GM19455 (cell line): ENCODE measurements around the gene SPDEF.

Source experiments
- ATAC-seq: cut with Tn5 transposase; IDR thresholded peaks from one replicate; pipeline ENCODE4 v1.9.1; 2021; ENCODE audit not compliant: unreplicated experiment

Gene SPDEF

DNA sequence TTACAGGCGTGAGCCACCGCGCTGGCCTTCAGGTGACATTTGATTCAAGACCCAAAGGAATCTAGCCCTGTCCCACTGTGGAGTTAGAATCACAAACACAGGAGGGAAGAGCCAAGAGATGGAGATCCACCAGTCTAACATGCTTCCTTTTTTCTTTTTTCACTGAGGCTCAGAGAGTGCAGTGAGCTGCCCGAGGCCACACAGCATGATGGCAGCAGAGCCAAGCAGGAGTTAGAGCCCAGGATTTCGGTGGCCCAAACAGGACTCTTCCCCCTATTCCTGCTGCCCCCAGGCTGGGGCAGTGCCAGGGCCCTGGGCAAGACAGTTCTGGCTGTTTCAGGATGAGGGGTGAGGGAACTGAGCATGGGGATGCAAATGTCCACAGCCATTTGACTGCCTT, 8.1 kb upstream of the SPDEF start:
- ATAC-seq: no peak

DNA sequence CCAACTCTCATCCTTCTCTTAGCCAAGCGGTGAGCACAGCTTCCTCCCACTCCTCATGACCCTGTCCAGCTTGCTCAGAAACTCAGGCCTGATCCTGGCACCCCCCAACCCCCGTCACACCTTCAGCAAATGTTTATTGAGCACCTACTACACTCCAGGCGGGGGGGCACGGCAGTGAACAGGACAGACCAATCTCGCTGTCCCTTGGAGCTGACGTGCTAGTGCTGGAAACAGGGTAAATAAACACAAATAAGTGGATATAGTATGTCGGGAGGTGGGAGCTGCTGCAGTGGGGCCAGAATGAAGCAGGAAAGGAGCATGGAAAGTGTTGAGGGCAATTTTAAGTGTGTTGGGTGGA, 7.4 kb upstream of the SPDEF start:
- ATAC-seq: no peak

DNA sequence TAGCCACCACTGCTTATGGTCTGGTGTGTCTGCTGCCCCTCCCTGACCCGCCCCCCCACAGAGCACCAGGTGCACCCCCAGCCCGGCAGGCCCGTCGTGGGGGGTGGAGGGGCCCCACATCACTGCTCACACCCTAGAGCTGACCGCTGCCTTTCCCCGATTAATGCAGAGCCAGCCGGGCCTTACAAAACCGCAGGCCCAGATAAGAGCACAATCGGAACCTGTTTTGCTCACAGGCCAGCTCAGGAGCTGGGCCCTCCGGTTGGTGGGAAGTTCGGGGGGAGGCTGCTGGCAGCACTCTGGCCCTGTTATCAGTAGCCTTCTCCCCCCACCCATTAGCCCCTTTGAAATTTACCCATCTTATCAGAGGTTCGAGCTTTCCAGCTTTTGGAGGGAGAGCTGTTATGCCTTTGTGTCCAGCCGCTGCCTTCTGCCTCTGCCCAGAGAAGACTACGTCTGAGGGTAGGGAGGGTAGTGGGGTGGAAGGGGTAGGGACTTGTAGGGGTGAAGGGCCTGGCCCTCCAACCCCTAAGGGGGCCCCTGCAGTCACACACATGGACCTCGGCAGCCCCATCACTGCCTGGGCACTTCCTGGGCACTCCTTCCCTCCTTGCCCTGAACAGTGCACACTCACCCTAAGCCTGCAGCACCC, 6.9 kb upstream of the SPDEF start:
- ATAC-seq: no peak

DNA sequence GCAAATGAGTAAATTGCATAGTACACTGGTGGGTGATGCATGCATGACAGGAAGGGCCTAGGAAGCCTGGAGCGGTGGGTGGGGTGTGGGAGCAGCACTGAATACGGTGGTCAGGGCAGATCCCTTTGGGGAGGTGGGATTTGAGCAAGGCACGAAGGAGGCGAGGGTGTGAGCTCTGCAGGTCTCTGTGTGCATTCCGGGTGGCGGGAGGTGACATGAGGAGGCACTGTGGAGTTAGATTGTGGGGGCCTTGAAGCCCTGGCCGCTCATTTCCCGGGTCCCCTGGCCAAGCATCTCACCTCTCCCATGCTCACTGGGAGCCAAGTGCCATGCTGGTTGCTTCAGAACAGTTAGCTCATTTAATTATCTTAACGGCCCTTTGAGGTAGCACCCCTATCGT, 6.2 kb upstream of the SPDEF start:
- no peak for ATAC-seq

DNA sequence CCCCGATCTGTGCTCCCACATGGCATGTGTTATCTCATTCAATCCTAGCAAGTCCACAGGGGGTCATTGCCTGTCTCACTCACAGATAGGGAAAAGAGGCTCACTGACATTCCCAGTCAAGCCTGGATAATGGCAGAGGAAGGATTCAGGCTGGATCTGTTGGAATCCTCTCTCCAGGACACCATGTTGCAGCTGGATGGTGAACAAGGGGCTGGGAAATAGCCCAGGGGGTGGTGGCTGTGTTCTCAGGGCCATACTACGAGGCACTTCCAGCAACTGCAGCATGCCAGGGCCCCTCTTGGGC, 5.0 kb upstream of the SPDEF start:
- ATAC-seq: no peak

DNA sequence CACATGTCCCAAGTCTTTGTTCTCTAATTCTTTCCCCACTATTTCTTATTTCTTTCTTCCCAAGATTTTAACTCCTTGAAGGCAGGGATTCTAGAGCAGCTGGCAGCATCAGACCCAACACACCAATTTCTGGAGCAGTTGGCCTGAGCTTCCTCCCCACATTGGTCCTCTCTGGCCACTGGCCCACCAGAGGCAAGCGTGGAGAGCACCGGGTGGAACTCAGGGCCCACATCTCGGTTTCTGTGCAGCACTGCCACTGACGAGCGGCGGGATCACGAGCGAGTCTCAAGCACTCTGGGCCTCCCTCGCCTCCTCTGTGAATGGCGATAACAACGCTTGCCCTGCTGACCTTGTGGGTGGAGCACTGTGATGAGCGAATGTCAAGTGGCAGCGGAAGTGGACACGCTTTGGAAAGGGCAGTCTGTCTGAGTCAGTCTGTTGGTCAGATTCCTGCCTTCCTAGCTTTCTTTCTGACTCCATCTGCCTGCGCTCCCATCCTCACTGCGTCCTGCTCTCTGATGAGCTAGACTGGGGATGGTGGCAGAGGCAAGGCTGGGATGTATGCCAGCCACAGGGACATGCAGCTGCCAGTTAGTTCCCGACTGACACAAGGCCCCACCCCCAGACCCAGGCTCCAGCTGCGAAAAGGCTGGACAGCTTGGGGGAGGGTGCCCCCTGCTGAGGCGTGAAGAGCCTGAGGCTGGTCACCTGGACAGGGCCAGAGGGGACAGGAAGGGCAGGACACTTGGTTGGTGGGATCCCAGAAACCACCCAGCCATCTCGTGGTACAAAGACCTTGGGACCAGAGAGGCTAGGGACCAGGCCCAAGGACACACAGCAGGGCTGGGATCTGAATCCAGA, 4.5 kb upstream of the SPDEF start:
- no peak for ATAC-seq

DNA sequence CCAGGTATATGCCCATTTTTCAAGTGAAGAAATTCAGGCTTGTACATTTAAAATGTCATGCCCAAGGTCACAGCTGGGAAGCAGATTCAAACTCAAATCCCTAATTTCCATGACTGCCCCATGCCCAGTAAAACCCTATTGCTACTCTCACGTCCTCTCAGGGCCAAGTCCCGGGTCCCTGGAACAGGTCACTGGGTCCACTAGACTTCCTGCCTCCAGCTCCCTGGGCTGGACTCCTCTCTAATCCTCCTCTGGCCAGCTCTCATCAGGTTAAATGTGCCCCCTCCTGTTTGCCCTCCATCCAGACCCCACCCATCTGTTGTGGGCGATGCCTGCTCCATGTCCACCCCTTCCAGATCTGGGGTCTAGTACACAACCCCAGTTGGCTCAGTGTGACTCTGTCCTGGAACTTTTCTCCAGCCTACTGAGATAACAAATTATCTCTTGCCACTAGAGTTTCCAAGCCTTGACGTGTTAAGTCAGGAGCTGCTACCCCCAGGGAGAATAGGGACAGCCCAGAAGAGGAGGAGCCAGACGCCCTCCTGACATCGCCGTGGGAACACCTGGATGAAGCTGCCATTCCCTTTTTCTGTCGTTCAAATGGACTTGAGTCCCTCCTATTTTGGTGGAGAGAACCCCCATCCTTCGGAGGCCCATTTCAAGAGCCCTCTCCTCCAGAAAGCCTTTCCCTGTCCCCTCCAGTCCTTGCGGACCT, 3.7 kb upstream of the SPDEF start:
- no peak for ATAC-seq

DNA sequence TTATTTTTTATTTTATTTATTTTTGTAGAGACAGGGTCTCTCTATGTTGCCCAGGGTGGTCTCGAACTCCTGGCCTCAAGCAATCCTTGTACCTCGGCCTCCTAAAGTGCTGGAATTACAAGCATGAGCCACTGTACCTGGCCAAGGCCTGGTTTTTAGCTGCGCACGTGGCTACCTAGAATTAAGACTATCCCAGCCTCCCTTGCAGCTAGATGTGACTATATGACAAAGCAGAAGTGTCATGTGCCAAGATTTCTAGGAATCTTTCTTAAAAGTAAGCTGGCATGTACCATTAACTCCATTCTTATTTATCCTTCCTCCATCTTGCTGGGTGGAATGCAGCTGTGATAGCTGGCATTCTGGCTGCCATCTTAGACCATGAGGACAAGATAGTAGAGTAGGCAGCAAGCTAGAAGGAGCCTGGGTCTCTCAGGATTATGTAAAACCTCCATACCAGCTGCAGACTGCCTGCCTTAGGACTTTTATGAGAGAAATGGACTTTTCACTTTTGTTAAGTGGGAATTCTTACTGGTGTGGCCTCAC, 2.1 kb upstream of the SPDEF start:
- no peak for ATAC-seq

DNA sequence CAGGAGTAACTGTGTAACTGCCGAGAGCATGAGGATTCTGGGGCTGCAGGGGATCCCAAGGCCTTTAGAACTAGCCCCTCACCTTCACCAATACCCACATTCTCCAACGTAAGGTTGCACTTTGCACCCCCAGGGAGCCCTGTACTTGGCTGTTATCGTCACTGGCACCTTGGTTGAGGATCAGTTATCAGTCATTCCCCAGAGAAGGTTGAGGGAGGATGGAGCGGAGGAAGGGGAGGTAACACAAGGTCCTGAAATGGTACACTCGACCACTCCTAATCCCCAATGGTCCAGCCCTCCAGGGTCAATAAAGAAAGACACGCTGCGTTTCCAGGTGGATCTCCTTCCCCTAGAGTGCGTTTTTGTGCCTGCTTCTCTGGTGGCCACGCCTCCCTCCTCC, 1.1 kb upstream of the SPDEF start:
- no peak for ATAC-seq

DNA sequence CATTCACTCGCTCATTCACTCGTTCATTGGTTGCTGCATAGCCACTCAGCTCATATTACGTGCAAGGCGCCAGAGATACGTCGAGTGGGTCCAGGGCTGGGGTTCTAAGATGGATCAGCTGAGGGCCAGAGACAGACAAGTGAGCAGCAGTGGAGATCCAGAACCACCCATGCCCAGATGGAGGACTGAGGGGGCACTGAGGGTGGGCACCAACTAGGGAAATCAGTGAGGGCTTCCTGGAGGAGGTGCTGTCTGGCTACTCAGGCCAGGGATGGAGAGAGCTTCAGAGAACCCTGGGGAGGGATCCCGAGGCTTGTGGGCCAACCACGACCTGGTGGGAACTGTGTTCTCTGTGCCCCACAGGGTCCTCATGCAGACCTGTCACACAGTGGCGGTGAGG, 364 bp upstream of the SPDEF start:
- ATAC-seq: no peak

DNA sequence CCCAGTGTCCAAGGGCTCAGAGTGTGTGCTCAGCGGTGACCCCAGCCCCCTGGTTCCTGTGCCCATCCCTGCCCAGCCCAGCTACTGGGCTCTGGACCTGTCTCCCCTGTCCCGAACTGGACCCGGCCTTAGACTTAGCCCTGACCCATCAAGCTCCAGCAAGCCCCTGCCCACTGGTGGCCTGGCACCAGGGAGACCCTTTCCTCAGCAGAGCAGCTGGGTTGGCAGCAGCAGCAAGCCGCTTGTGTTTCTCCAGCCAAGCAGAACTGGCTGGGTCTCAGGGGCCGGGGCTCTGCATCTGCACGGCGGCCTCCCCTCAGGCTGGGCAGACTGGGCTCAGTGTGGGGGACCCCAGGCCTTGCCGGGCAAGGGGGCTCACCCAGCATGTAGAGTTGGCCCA, 801 bp downstream of the SPDEF start:
- no peak for ATAC-seq

DNA sequence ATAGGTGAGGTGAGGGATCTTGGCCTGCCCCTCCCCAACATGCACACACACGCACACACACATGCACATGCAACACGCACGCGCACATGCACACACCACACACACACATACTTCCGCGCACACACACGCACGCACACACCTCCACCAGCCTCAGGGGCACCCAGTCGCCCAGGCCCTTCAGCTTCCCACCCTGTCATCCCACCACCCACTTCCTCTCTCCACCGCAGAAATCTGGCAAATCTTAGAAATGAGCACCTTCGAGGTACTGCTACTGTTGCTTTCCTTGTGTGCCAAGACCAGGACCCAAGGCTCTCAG, 1.2 kb downstream of the SPDEF start:
- ATAC-seq: no peak

DNA sequence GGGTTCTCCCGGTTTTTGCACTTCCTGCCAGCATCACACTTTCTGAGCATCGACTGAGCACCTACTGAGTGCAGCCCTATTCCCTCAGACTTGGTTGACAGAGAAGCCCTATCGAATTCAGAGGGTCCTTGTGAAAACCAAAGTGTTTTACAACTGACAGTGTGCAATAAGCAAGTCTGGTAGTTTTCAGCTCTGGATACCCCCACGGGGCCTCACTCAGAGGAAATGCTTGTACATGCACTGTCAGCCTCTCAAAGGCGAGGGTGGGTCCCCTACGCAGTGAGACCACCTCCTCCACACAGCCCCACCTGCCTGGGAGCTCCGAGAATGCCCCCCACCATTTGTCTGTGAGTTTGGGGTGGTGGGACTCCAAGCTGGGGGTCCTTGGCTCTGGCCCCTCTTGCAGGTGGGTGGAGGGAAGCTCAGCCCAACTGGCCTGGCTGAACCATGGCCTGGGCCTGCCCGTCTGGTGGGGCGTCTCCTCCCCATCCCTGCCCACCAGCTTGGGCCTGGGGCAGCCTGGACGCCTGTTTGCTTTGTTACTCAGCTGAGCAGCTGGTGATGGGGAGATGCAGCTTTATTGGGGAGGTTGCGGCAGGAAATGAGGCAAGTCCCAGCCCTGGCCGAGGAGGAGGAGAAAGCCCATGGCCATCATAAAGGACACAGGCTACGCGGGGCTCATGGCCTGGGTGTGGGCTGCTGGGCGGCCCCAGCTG, 1.7 kb downstream of the SPDEF start:
- no peak for ATAC-seq

DNA sequence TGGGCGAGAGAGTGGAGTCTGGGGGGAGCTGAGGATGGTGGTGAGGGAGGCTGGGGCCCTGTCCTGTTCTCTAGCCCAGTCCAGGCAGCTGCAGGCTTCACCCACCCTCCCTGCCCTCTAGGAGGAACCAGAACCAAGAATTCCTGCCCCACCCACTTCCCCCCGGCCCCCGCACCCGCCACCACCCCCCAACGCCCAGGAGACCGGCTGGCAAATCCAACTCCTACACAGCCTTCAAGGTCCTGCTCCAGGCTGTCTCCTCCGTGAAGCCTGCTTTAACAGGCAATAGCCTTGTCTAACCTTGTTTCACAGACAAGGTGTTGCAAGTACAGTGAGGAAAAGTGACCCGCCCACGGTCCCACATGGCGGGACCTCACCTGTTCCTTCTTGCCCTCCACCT, 2.4 kb downstream of the SPDEF start:
- ATAC-seq: no peak

DNA sequence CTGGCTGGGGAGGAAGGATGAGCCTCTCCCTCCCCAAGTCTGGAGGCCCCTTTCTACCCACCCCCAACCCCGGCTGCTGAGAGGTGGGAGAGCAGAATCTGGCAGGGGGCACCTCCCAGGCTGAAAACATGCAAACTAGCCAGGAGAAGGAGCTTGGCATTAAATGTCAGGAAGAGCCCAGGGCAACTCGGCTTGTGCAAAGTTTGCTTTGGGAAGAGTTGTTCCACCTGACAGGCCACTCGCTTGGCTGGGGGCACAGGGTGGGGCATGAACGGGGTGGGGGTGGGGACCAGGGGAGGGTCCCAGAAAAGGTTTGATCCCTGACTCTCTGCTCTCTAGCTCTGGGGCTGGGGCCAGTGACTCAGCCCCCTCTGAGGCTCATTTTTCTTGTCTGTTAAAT, 3.0 kb downstream of the SPDEF start:
- no peak for ATAC-seq

DNA sequence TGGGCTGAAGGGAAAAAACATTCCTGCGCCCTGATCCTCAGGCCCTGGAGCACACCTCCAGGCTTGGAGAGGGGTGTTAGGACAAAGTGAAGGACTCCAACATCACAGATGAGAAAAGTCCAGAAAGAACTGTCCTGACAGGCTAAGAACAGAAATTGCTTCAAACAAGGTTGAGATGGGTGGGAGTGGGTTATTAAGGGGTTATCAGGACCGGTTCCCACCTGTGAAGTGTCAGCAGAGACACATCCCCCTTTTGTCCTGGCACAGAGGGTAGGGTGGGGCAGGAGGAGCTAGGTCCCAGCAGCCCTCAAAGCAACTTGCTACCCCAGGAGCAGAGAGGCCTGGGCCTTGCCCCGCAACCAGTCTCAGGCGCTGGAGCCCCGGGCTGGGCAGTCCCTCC, 3.5 kb downstream of the SPDEF start:
- ATAC-seq: no peak

DNA sequence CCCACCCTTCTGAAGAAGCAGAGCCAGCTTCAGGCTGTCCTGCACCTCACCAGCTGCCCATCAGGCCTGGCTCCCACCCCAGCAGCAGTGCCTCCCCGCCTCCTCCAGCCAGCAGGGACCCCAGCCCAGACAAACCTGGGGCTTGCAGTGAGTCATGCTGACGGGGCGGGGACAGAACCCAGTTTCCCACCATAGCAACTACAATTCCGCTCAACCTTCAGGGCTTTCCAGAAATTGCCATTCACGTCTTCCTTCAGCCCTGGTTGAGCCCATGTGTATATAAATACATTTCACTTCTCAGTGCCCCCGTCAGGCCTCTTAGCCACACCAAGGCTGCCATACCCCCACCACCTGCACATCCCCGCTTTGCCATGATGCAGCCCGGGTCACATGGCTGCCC, 4.4 kb downstream of the SPDEF start:
- ATAC-seq: no peak

DNA sequence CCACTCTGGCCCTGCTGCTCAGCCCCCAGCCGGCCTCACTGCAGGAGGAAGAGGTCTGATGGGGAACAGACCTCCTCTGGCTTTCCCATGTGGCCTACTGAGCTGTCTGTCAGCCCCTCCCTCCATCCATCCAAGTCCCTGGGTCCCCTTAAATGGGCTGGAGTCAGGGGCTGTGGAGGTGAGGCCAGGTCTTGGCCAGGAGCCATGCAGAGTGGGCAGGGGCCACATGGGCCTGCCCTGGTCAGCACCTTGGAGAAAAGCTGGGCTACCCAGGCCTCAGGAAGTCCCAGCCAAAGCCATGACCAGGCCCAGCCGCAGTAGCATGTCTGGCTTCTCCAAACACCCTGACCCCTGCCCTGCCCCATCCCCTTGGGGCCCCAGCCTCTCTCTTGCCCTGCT, 6.3 kb downstream of the SPDEF start:
- ATAC-seq: no peak

DNA sequence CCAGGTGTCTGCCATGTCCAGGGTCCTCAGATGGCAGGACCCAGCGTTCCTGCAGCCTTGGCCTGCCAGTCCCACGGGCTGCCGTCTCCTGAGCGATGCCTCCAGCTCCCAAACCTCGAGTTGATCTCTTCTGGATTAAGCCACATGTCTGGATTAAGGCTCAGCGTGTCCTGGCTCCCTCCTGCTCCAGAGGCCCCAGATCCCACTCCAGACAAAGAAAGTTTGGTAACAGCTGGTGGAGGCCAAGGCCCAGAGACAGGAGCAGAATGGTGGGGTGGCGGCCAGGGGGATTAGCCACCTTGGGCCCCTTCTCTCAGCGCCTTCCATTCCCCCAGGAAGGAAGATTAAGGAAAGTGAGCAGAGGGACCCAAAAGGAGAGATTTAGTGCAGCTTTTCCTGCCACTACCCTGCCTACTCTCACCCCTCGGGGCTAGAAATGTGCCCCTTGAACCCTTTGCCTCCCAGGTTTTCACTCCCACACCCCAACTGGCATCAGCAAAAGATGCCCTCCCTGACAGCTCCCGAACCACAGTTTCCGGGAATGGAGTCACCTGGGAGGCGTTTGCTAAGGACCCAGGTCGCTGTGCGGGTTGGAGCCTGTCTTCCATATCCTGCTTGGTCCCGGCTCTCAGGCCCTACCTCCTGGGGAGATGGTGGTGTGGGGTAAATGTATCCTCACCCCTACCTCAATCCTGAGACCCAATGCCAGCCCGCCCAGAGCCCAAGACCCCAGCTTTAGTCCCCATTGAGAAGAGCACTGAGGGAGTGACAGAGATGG, 6.9 kb downstream of the SPDEF start:
- ATAC-seq: no peak

DNA sequence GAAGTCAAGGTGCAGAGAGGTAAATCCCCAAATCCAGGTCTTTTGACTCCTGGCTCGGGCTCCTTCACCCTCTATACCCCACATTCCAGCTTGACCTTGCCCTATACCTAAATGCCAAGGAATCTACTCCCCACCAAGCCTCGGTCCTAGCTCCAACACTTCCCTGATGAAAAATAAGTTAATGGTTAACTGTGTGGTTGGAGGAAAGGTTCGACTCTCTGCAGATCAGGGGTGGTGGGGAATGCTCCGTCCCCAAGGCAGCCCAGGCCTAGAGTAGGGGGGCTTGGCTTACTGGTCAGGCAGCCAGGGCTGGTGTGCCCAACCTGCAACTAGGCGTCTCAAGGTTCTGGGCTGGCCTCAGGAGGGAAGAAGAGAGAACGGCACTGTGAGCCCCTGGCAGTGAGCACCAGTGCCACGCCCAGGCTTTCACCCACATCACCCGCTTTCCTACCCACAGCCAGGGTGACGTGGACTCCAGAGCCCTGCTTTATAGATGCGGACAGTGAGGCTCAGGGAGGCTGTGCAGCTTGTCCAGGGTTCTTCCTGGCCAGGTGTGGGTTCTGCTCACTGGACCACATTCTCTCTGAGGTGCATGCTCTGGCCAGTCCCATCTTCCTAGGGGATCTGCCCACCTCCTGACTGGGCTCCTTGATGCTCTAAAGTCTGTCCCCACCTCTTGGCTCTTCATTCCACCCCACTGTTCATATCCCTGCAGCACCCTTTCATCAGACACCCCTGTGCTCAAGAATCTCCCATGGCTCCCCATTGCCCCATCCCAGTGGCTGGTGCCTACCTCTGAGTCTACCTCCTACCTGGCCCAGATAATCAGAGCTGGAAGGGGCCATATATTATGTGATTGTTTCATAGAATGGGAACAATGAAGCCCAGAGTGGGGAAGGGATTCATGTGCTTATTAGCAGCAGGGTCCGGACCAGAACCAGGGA, 8.2 kb downstream of the SPDEF start:
- ATAC-seq: no peak
